AG10803 (cell line): ENCODE measurements around the gene CCNY.

ENCODE experiments used
- DNase-seq: peaks from one replicate; pipeline ENCODE4 v3.0.0; 2010; ENCODE audit warnings: low read depth
- H3K4me3 ChIP-seq: 2 replicates; pipeline ENCODE4 v1.5.1; 2011; ENCODE audit warnings: mild to moderate bottlenecking, low read length, control low read depth
- TF ChIP-seq, protein P1 (sequence below): conservative IDR thresholded peaks from 2 replicates; pipeline ENCODE4 v1.5.1; 2011; ENCODE audit warnings: mild to moderate bottlenecking, low read length, control low read depth, inconsistent platforms

The CCNY gene

DNA sequence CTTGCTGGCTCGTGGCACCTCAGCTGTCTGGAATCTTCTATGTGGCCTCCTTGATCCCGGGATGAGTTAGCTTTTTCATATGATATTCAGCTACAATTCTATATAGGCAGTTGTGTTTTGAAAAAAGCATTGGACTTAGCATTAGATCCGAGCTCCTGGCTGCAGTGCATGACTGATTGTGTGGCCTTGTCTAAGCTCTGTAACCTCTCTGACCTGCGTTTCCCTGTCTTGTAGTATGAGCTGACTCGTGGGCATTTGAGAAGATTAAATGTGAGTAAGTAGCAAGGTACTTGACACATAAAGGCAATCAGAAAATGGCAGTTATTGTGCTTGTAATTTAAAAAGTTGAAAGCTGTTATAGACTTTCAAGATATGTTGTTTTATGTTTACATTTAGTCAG lies 85.9 kb downstream of the CCNY start:
- H3K4me3 ChIP-seq = no peak overlapping the region
- DNase-seq = no peak
- TF ChIP-seq, protein P1, sequence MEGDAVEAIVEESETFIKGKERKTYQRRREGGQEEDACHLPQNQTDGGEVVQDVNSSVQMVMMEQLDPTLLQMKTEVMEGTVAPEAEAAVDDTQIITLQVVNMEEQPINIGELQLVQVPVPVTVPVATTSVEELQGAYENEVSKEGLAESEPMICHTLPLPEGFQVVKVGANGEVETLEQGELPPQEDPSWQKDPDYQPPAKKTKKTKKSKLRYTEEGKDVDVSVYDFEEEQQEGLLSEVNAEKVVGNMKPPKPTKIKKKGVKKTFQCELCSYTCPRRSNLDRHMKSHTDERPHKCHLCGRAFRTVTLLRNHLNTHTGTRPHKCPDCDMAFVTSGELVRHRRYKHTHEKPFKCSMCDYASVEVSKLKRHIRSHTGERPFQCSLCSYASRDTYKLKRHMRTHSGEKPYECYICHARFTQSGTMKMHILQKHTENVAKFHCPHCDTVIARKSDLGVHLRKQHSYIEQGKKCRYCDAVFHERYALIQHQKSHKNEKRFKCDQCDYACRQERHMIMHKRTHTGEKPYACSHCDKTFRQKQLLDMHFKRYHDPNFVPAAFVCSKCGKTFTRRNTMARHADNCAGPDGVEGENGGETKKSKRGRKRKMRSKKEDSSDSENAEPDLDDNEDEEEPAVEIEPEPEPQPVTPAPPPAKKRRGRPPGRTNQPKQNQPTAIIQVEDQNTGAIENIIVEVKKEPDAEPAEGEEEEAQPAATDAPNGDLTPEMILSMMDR = no peak

DNA sequence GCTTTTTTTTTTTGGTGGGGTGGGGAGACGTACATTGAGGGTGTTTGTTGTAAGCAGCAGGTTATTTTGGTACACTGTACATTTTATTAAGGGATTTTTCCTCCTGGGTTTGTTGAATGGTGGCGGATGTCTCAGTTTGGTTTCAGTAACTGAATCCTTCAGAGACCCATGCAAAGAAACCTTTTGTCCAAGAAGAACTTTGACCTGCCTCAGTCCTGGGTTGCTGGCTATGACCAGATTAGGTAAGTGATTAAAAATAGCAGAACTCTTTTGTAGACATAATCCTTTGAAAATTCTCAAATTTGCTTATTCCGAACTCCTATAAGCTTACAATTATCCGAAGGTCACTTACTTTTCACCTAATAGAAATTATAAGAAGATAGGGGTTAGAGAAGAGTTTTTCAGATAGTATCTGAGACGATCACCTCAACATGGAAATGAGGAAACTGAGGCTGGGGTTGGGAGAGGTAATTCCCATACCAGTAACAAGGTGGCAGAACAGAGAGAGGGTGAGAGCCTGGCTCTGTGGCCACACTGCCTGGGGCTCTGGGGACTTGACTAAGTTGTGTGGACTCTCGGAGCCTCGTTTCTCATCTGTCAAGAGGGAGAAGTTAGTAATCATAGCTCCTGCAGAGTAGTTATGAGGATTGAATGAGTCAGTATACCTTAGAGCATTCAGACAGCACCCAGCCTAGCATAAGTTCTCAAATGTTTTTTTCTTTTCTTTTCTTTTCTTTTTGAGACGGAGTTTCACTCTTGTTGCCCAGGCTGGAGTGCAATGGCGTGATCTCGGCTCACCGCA lies 87.4 kb downstream of the CCNY start:
- peak; percentile 57 for DNase-seq
- TF ChIP-seq, protein P1 = peak; percentile 26
- no peak overlapping the region for H3K4me3 ChIP-seq

DNA sequence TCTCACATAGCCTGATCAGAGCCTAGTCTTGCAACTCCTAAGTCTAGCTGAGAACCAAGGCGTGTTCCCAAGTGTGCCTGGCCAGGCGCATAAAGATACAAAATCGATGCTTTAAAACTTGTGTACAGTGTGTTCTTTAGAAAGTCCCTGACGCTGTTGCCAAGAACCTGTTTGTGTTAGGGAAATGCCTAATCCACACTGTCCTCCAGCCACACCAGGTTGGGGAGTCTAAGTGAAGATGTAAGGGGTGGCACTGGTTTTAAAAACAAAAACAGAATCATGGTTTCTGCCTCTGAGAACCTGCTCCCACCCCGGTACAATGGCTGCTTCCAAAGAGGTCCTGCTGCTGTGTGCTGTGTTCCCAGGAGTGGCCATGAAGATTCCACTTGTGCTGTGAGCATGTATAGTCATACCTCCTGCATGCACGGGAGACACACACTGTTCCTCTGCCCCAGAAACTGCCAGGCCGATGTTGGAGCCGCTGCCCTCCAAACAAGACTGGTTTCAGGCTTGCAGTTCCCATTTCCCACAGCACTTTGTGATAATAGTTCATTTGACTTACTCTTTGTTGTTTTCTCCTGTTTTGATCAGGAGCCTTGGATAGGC lies 88.5 kb downstream of the CCNY start:
- TF ChIP-seq, protein P1 = no peak
- H3K4me3 ChIP-seq = no peak overlapping the region
- DNase-seq = no peak

DNA sequence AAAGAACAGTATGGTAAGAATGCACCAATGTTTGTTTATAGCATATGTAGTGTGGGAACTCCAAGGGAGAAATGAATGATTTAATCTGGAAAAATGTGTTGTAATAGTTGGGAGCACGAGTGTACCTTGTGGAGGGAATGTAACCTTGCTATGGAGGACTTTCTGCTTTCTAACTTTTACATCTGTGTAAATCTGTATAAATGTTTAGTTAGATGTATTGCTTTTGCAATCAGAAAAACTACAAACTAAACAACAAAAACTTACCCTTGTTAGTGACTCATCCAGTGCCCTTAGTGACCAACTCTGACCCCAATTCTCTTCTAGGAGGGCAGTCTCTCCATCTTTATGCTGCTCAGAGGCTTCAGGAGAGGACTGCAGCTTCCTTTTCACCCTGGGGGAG lies 89.3 kb downstream of the CCNY start:
- H3K4me3 ChIP-seq = no peak overlapping the region
- TF ChIP-seq, protein P1 = peak; percentile 18
- peak; percentile 40 for DNase-seq

DNA sequence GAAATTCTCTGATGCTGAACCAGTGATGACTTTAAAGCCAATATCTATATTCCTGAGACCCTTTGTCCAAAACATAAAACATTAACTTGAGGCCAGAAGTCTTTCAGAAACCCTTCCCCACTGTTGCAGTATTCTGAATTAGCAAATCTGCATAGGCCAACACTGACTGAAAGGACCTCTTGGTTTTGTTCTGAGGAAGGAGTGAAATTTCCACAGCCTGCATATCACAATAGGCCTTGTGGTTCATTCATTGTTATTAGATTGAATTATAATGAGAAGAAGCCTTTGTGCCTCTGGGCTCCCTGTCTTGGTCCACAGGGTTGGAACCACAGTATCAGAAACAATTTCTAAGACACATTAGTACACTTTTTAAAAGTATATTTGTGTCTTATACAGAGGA lies 90.3 kb downstream of the CCNY start:
- DNase-seq = no peak
- no peak overlapping the region for H3K4me3 ChIP-seq
- TF ChIP-seq, protein P1 = no peak

DNA sequence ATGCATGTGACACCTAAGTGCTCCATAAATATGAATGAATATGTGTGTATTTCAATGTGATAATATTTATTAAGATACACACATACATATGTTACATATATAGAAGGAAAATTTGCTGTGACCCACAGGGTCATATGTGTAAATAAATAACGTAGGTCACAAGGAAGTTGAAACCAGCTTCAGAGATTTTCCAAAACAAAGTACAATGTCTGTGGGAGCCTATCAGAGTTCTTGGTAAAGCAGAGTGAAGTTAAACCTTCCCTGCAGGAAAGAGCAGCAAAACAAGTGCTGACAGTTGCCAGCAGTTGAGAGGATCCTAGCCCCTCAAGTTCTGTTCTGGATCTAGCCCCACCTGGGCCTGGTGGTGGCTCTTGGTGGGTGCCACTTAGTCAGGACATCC lies 91.2 kb downstream of the CCNY start:
- DNase-seq = no peak
- TF ChIP-seq, protein P1 = no peak

DNA sequence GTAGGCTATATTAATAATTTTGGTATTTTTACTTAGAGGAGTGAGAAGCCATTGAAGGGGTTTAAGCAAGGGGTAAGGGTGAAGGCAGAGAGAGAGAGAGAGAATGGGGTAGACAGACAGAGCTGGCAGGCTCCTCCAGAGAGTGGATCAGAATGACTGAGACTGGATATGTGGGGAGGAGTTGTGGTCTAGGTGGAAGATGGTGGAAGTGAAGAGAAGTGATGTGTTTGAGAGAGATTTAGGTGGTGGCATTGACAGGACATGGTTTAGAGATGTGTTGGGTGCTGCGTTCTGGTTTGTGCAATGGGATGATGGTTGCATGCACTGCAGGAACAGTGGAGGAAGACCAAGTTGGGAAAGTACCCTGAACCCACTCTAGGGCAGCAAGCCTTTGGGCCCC lies 92.2 kb downstream of the CCNY start:
- DNase-seq = no peak
- TF ChIP-seq, protein P1 = no peak
- H3K4me3 ChIP-seq = no peak overlapping the region

More for the DNA sequence above, 91.2 kb downstream of the CCNY start:
- no peak overlapping the region for H3K4me3 ChIP-seq
